DOHH2 (cell line): ENCODE results near the gene TUBA4B.

Experiments used
- H3F3A ChIP-seq: fragments of 200-600 bp; sonication (generic), shearing (Covaris generic); 2 replicates; pipeline ENCODE4 v1.6.0; 2016; ENCODE audit warnings: antibody characterized with exemption, mild to moderate bottlenecking; ENCODE audit not compliant: control insufficient read depth, insufficient read depth
- H3K27ac ChIP-seq: fragments of 200-600 bp; sonication (generic); 2 replicates; pipeline ENCODE4 v1.5.1; 2014; ENCODE audit warnings: low read depth, mild to moderate bottlenecking, low read length, moderate library complexity
- H3K27me3 ChIP-seq: fragments of 200-600 bp; sonication (generic); 2 replicates; pipeline ENCODE4 v1.6.1; 2014; ENCODE audit warnings: mild to moderate bottlenecking, low read length, mixed read lengths; ENCODE audit not compliant: control insufficient read depth
- H3K36me3 ChIP-seq: fragments of 200-600 bp; sonication (generic); 2 replicates; pipeline ENCODE4 v1.6.1; 2014; ENCODE audit warnings: mild to moderate bottlenecking, low read length, moderate library complexity, mixed read lengths; ENCODE audit not compliant: control insufficient read depth
- H3K4me1 ChIP-seq: fragments of 200-600 bp; sonication (generic); 2 replicates; pipeline ENCODE4 v1.6.1; 2014; ENCODE audit warnings: mild to moderate bottlenecking, low read length, mixed read lengths; ENCODE audit not compliant: control insufficient read depth
- H3K4me2 ChIP-seq: fragments of 200-600 bp; sonication (generic); 2 replicates; pipeline ENCODE4 v1.6.0; 2014; ENCODE audit warnings: mild to moderate bottlenecking, low read length, moderate library complexity
- H3K4me3 ChIP-seq: fragments of 200-600 bp; sonication (generic); 2 replicates; pipeline ENCODE4 v1.5.1; 2014; ENCODE audit warnings: mild to moderate bottlenecking, low read length, mixed read lengths
- H3K79me2 ChIP-seq: fragments of 200-600 bp; sonication (generic); 2 replicates; pipeline ENCODE4 v1.6.1; 2014; ENCODE audit warnings: mild to moderate bottlenecking, low read length, mixed read lengths; ENCODE audit not compliant: control insufficient read depth
- H3K9me2 ChIP-seq: fragments of 200-600 bp; sonication (generic); replicated peaks from 2 replicates; pipeline ENCODE4 v1.6.1; 2014; ENCODE audit warnings: mild to moderate bottlenecking, low read length, mixed read lengths; ENCODE audit not compliant: control insufficient read depth
- H3K9me3 ChIP-seq: fragments of 200-600 bp; sonication (generic); 2 replicates; pipeline ENCODE4 v1.6.1; 2014; ENCODE audit warnings: antibody characterized with exemption, low read length, mixed read lengths; ENCODE audit not compliant: control insufficient read depth, insufficient read depth
- H4K20me1 ChIP-seq: fragments of 200-600 bp; sonication (generic); 2 replicates; pipeline ENCODE4 v1.6.0; 2014; ENCODE audit warnings: low read depth, mild to moderate bottlenecking, antibody characterized with exemption, low read length, moderate library complexity; ENCODE audit not compliant: control insufficient read depth, insufficient read depth
- EZH2phosphoT487 ChIP-seq: fragments of 200-600 bp; sonication (generic); IDR thresholded peaks from 2 replicates; pipeline ENCODE4 v1.6.1; 2017; ENCODE audit warnings: borderline replicate concordance, mild to moderate bottlenecking, antibody characterized with exemption, low read length, moderate library complexity, mixed read lengths
- TF ChIP-seq, protein P1 (sequence below): fragments of 200-600 bp; sonication (generic); IDR thresholded peaks from one replicate; pipeline ENCODE4 v1.5.1; 2014; ENCODE audit warnings: antibody characterized with exemption, mild to moderate bottlenecking, low read depth, low read length; ENCODE audit not compliant: poor library complexity, severe bottlenecking

TUBA4B gene

GRCh38 chr2:219284501-219285372, 31.7 kb downstream of the TUBA4B start:
- Histone ChIP-seq H3K9me3 (no peaks in the 10 kb centered on the region), H3K9me2 (no peaks in the 10 kb centered on the region), H3K27ac (no peak overlapping the region), H3K4me1 (peaks cover 10% of the 10 kb centered on the region), H3F3A (no peaks in the 10 kb centered on the region), H3K79me2 (0 out of 2 replicates have a peak, but pooled peaks cover 3% of the 10 kb centered on the region), H3K4me3 (no peak overlapping the region), H3K36me3 (peaks cover 33% of the 10 kb centered on the region), H4K20me1 (no peaks in the 10 kb centered on the region), H3K4me2 (no peak overlapping the region), H3K27me3 (no peaks in the 10 kb centered on the region)
- TF ChIP-seq, protein P1, sequence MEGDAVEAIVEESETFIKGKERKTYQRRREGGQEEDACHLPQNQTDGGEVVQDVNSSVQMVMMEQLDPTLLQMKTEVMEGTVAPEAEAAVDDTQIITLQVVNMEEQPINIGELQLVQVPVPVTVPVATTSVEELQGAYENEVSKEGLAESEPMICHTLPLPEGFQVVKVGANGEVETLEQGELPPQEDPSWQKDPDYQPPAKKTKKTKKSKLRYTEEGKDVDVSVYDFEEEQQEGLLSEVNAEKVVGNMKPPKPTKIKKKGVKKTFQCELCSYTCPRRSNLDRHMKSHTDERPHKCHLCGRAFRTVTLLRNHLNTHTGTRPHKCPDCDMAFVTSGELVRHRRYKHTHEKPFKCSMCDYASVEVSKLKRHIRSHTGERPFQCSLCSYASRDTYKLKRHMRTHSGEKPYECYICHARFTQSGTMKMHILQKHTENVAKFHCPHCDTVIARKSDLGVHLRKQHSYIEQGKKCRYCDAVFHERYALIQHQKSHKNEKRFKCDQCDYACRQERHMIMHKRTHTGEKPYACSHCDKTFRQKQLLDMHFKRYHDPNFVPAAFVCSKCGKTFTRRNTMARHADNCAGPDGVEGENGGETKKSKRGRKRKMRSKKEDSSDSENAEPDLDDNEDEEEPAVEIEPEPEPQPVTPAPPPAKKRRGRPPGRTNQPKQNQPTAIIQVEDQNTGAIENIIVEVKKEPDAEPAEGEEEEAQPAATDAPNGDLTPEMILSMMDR, result no peak
- no peak for TF ChIP-seq EZH2phosphoT487

GRCh38 chr2:219285373-219285735, 32.3 kb downstream of the TUBA4B start:
- no peaks in the 10 kb centered on the region for H3K9me2 ChIP-seq
- no peak overlapping the region for H3K4me3 ChIP-seq
- H3F3A ChIP-seq, result no peaks in the 10 kb centered on the region
- no peak overlapping the region for H3K27ac ChIP-seq
- H3K4me2 ChIP-seq, result no peak overlapping the region
- H4K20me1 ChIP-seq, result no peaks in the 10 kb centered on the region
- peaks cover 4% of the 10 kb centered on the region for H3K4me1 ChIP-seq
- no peaks in the 10 kb centered on the region for H3K27me3 ChIP-seq
- H3K36me3 ChIP-seq, result peaks cover 30% of the 10 kb centered on the region
- TF ChIP-seq, protein P1, result no peak
- no peak for TF ChIP-seq EZH2phosphoT487
- H3K79me2 ChIP-seq, result no peaks in the 10 kb centered on the region
- no peaks in the 10 kb centered on the region for H3K9me3 ChIP-seq

DNA sequence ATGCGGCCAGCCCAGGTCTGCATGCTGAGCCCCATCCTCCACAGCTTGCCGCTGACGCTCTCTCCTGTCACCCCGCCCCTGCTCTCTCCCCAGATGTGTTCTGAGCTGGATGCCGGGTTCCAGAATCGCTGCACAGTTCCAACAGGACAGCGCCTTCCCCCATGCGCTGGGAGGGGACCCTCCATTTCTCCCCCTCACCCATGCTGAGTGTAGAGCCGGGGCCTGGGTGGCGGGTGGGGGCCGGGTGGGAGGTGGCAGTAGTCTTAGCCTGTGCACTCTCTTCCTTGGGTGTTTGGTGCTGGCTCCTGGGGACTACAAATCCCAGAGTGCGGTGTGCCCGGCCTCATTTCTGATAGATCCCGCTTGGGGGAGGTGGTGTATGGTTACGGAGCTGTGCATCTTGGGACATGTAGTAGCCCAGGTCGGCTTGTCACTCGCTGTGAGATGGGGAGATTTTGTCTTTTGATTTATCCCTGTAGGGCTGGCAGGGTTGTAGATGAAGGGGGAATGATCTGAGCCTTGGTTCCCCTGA, 32.9 kb downstream of the TUBA4B start:
- Histone ChIP-seq H3K4me1 (no peaks in the 10 kb centered on the region), H4K20me1 (no peaks in the 10 kb centered on the region), H3K27me3 (no peaks in the 10 kb centered on the region), H3K9me3 (no peaks in the 10 kb centered on the region), H3F3A (no peaks in the 10 kb centered on the region), H3K4me2 (no peak overlapping the region), H3K36me3 (peaks cover 24% of the 10 kb centered on the region), H3K9me2 (no peaks in the 10 kb centered on the region), H3K4me3 (no peak overlapping the region), H3K27ac (no peak overlapping the region), H3K79me2 (no peaks in the 10 kb centered on the region)
- TF ChIP-seq EZH2phosphoT487, result no peak
- TF ChIP-seq, protein P1, result no peak
